A549 treated with AZD9567 at 1 μM for 4 hours (cell line): ENCODE measurements around the gene RNF32. TPM values are rescaled to one million over a fixed set of nuclear protein-coding genes. Genes with fewer than 3 reads are reported as not detected.

Experiments
- total RNA-seq: library from RNA; stranded (reverse); fragments of 200-300 nt; extraction: Qiagen RNA extraction; gene quantifications from 5 replicates; pipeline ENCODE4 v1.2.3, GENCODE V29; 2022; ENCODE audit not compliant: insufficient read depth

Gene RNF32
- 1.3 to 2.3 TPM (median 1.6 TPM) in 4 of 5 replicates, not detected in the other for total RNA-seq

DNA sequence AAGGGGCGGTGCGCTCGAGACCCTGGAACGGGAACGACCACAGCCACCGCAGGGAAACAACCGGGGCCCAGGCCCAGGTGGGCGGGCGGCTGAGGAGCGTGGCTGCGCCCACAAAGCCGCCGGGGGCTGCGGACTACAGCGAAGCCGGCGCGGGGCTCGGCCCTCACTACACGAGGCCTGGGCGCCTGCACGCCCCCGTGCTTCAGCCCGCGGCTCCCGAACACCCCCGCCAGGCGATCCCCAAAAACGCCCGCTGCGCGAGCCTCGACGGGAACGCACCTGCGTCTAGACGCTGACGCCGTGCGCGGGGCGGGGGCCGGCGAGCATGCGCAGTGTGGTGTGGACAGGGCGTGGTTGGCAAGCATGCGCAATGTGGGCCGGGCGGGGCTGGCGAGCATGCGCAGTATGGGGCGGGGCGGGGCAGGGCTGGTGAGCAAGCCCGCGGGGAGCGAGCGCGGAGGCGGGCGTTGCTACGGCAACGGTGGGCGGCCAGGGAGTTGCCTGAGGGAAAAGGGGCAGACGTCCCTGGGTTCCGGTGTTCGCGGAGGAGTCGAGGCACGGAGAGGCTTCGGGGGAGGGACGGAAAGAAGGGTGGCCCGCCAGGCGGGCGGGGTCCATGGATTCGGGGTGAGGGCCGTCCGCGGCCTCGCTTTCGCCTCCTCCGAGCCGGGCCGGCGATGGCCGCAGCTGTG lies at the start of gene RNF32:
TSS of gene RNF32 (plus strand) at position 518 of the 692 bp plus-strand sequence. CDS start 3,104 bp downstream, outside the sequence.

